Small intestine (tissue), 7 donors: ENCODE measurements around the gene PALLD. TPM values are rescaled to one million over a fixed set of nuclear protein-coding genes. Genes with fewer than 3 reads are reported as not detected.

Experiments
- DNase-seq, 2 donors: peaks; one replicate each; pipeline versions ENCODE4 v3.0.0 to v3.0.0-alpha.2; 2013
- FAIRE-seq: peaks from 2 replicates; lab custom pipeline; 2012; peaks lifted over from hg19 to GRCh38; lab: Jason Lieb, UNC
- H3K27ac ChIP-seq, 3 donors: one replicate each; pipeline ENCODE4 v1.5.1; 2013; ENCODE audit warnings: low read length in 2 of 3, mild to moderate bottlenecking in 2 of 3, control low read depth in 1 of 3, inconsistent platforms in 1 of 3, low read depth in 1 of 3, moderate library complexity in 1 of 3
- H3K27me3 ChIP-seq, 3 donors: one replicate each; pipeline ENCODE4 v1.6.1; 2013; ENCODE audit warnings: low read length in 3 of 3, inconsistent platforms in 1 of 3; ENCODE audit not compliant: control insufficient read depth in 3 of 3, insufficient read depth in 3 of 3
- H3K36me3 ChIP-seq, 3 donors: one replicate each; pipeline ENCODE4 v1.6.1; 2013; ENCODE audit warnings: low read length in 3 of 3, inconsistent platforms in 1 of 3, low read depth in 1 of 3, mild to moderate bottlenecking in 1 of 3, moderate library complexity in 1 of 3; ENCODE audit not compliant: control insufficient read depth in 3 of 3, insufficient read depth in 2 of 3
- H3K4me1 ChIP-seq, 3 donors: one replicate each; pipeline ENCODE4 v1.6.1; 2013; ENCODE audit warnings: low read length in 2 of 3, inconsistent platforms in 1 of 3, low read depth in 1 of 3, mild to moderate bottlenecking in 1 of 3, moderate library complexity in 1 of 3; ENCODE audit not compliant: control insufficient read depth in 3 of 3, insufficient read depth in 2 of 3
- H3K4me3 ChIP-seq, 3 donors: one replicate each; pipeline ENCODE4 v1.5.1; 2013; ENCODE audit warnings: low read length in 3 of 3, control low read depth in 1 of 3, inconsistent platforms in 1 of 3, low read depth in 1 of 3, mild to moderate bottlenecking in 1 of 3, moderate library complexity in 1 of 3
- H3K9me3 ChIP-seq, 2 donors: one replicate each; pipeline ENCODE4 v1.6.1; 2013; ENCODE audit warnings: low read depth in 1 of 2, low read length in 1 of 2; ENCODE audit not compliant: control insufficient read depth in 2 of 2, insufficient read depth in 1 of 2
- WGBS, 3 donors: extraction: QIAGEN DNeasy Blood & Tissue Kit; methylation state at CpG; one replicate each; pipeline ENCODE4 v1.1.7; 2013; 5-methylcytosine and 5-hydroxymethylcytosine counted together
- polyA plus RNA-seq, 4 donors: library from polyadenylated mRNA; stranded (reverse) in 3 of 4; unstranded in 1 of 4; fragments of 200-250 nt in 3 of 4; fragments of 120-200 nt in 1 of 4; gene quantifications; one replicate each; pipeline versions ENCODE4 v1.2.1 to v1.2.3, GENCODE V29; 2013
- donor health status: healthy with polysubstance abuse.
- donor health status: control.
- donor health status: control.
- donor health status: Bipolar disorder and iron deficiency.
- donor health status: healthy.

The PALLD gene
- polyA plus RNA-seq, 4 donors = 31.3 to 58.9 (median 38.0) TPM

DNA sequence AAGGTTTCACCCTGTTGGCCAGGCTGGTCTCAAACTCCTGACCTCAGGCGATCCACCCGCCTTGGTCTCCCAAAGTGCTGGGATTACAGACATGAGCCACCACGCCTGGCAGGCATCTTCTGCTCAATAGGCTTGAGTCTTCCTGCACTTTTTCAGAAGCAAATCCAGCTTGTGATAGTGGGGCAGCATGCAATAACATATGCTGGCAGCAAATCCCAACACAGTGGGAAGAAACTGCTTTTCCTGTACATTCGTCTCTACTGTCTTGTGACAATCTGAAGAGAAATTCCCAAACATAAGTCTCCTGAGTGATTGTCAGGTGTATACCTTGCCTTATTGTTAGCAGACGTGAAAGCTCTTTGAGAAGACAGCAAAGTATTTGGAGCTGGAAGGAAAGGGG lies 145.7 kb downstream of the PALLD start:
- 87 to 91% (median 88%) methylated on average over 5 of the region's 5 CpGs for WGBS, 3 donors
- H3K27ac ChIP-seq = no peak overlapping the region

DNA sequence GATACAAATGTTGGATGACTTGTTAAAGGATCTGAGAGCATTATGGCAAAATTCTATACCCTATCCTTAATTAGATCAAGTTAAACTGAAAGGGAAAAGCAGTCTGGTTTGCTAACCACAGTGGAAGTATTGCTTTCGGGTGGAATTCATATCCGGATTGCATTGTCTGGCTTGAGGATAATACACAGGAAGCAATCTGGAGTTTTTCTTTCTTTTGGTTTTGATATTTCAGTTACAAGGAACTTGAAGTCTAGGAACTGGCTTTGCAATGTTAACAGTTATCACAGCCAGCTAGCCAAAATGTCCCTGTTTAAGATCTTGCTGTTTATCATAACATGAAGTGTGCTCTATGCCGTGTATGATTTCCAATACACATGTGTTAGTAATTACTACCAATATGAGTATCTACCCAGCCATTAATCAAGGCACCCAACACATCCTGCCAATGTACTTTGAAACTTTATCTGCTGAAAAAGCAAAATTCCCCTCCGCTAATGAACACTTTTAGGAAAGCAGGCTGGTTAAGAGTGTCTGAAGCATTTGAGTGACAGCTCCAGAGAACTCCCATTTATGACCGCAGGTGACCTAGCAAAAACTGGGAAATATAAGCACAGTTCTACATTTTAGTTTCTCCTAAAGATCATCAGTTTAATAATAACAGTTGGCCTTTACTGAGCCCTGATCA lies 146.4 kb downstream of the PALLD start:
- no peak overlapping the region for H3K27ac ChIP-seq
- no peak for DNase-seq
- H3K4me1 ChIP-seq = no peaks in the 10 kb centered on the region
- no peaks in the 10 kb centered on the region for H3K36me3 ChIP-seq
- H3K4me3 ChIP-seq = no peak overlapping the region
- no peaks in the 10 kb centered on the region for H3K27me3 ChIP-seq
- FAIRE-seq = no peak
- WGBS, 3 donors = 63 to 78% (median 72%) methylated on average over 5 of the region's 5 CpGs
- H3K9me3 ChIP-seq = no peaks in the 10 kb centered on the region

More for the DNA sequence above, 145.7 kb downstream of the PALLD start:
- Histone ChIP-seq H3K27me3 (no peaks in the 10 kb centered on the region), H3K4me3 (no peak overlapping the region), H3K9me3 (no peaks in the 10 kb centered on the region), H3K4me1 (no peaks in the 10 kb centered on the region), H3K36me3 (no peaks in the 10 kb centered on the region)
- no peak for DNase-seq
- no peak for FAIRE-seq

GRCh38 chr4:168643796-168644159 lies 146.9 kb downstream of the PALLD start:
- no peak for DNase-seq
- Histone ChIP-seq H3K36me3 (no peaks in the 10 kb centered on the region), H3K27me3 (no peaks in the 10 kb centered on the region), H3K9me3 (no peaks in the 10 kb centered on the region), H3K27ac (no peak overlapping the region), H3K4me1 (no peaks in the 10 kb centered on the region), H3K4me3 (no peak overlapping the region)
- no peak for FAIRE-seq
- 91 to 92% (median 92%) methylated on average over 3 of the region's 3 CpGs for WGBS, 3 donors

DNA sequence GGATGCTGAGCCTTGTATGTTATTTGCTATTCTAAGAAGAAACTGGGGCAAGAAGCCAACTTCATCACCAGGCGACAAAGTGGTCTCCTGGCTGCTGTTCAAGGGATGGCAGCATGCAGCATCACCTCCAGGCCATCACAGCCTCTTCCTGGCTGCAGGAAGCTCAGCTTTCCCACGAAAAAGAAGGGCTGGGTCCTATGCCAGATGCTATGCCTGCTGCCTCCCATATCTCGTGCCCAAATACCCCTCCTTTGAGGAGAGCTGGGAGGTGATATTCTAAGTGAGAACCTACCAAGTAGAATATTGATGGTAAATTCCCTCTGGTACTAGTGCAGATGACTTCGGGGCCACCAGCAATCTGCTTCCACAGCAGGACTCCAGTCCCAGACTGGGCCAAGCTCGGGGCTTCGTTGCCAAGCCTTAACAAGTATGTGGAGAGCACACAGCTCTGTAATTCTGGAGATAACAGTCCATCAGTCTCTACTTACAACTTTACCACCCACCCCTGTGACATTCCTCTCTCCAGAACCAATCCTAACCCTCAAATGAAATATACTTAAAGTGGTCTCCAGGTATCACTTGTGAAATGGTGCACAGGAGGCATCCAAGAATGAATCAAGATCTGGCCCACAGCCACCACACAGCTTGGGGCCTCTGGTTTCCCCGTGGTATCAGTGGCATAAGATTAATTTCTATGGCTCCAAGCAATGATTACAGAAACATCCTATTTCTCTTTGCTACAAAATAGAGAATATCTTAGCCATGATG lies 149.3 kb downstream of the PALLD start:
- no peak for FAIRE-seq
- Histone ChIP-seq H3K9me3 (no peaks in the 10 kb centered on the region), H3K4me1 (no peaks in the 10 kb centered on the region), H3K36me3 (no peaks in the 10 kb centered on the region), H3K4me3 (no peak overlapping the region), H3K27me3 (no peaks in the 10 kb centered on the region), H3K27ac (no peak overlapping the region)
- DNase-seq = no peak
- WGBS, 3 donors = 51 to 75% (median 67%) methylated on average over 7 of the region's 7 CpGs

- Histone ChIP-seq H3K36me3 (no peaks in the 10 kb centered on the region), H3K4me3 (no peak overlapping the region), H3K27ac (no peak overlapping the region), H3K4me1 (no peaks in the 10 kb centered on the region), H3K9me3 (no peaks in the 10 kb centered on the region), H3K27me3 (no peaks in the 10 kb centered on the region)
- FAIRE-seq (no peak), DNase-seq (no peak)
- 84 to 91% (median 90%) methylated on average over 8 of the region's 8 CpGs for WGBS, 3 donors
These were observed 151.0 kb downstream of the PALLD start for GRCh38 chr4:168647646-168648375.

DNA sequence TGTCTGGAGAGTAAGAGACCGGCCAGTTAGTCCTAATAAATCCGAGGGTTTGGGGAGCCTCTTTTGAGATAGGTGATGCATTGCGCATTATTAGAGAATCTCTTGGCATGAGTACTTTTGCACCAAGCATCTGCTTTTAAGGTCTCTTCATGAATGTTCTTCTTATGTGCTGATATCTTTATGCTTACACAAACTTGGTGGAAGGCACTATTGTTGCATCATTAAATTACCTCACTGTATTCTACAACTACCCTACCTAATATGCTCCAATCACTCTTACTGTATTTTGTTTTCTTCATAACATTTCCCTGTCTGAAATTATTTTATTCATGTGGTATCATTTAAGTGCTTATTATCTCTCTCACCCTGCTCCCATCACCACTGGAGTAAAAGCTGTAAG lies 151.6 kb downstream of the PALLD start:
- FAIRE-seq (no peak), DNase-seq (no peak)
- no peaks in the 10 kb centered on the region for H3K27me3 ChIP-seq
- H3K9me3 ChIP-seq = no peaks in the 10 kb centered on the region
- WGBS, 3 donors = 61 to 85% (median 61%) methylated on average over 3 of the region's 3 CpGs
- H3K4me1 ChIP-seq = no peaks in the 10 kb centered on the region
- no peak overlapping the region for H3K27ac ChIP-seq
- H3K4me3 ChIP-seq = no peak overlapping the region
- H3K36me3 ChIP-seq = no peaks in the 10 kb centered on the region

- WGBS, 3 donors = 65 to 71% (median 67%) methylated on average over 3 of the region's 3 CpGs
- Histone ChIP-seq H3K4me3 (no peak overlapping the region), H3K27me3 (no peaks in the 10 kb centered on the region), H3K36me3 (no peaks in the 10 kb centered on the region), H3K4me1 (no peaks in the 10 kb centered on the region), H3K27ac (no peak overlapping the region), H3K9me3 (no peaks in the 10 kb centered on the region)
- DNase-seq (no peak), FAIRE-seq (no peak)
These were observed 152.1 kb downstream of the PALLD start for GRCh38 chr4:168648929-168649328.

- Histone ChIP-seq H3K36me3 (no peaks in the 10 kb centered on the region), H3K4me3 (no peak overlapping the region), H3K4me1 (no peaks in the 10 kb centered on the region), H3K9me3 (no peaks in the 10 kb centered on the region), H3K27me3 (no peaks in the 10 kb centered on the region), H3K27ac (no peak overlapping the region)
- DNase-seq = no peak
- FAIRE-seq = no peak
- WGBS, 3 donors = 58 to 76% (median 67%) methylated on average over 2 of the region's 2 CpGs
These were observed 154.5 kb downstream of the PALLD start for GRCh38 chr4:168651374-168651773.
